ENCODE data around the gene GPR158.
"Not testable (repeated sequence)": the region's sequence is repeated elsewhere in the genome, so short reads cannot be mapped to it uniquely, and the experiment has no call there.

GPR158 gene

GRCh38 chr10:25280076-25280475, 105.3 kb downstream of the GPR158 start:
- H3K36me3 ChIP-seq (ENCODE audit: control insufficient read depth, insufficient read depth, low read length), result no peaks in the 10 kb centered on the region
- no peaks in the 10 kb centered on the region for H3K4me1 ChIP-seq (ENCODE audit: control insufficient read depth, insufficient read depth, low read length)
- H3K9me3 ChIP-seq (ENCODE audit: control insufficient read depth, low read length), result no peaks in the 10 kb centered on the region
- H3K4me3 ChIP-seq (ENCODE audit: low read length), result no peak overlapping the region
- no peaks in the 10 kb centered on the region for H3K27me3 ChIP-seq (ENCODE audit: control insufficient read depth, insufficient read depth, low read length)
- H3K9ac ChIP-seq (ENCODE audit: low read length), result no peak overlapping the region

- no peak overlapping the region for H3K9ac ChIP-seq (ENCODE audit: low read length)
- H3K36me3 ChIP-seq (ENCODE audit: control insufficient read depth, insufficient read depth, low read length), result no peaks in the 10 kb centered on the region
- no peaks in the 10 kb centered on the region for H3K9me3 ChIP-seq (ENCODE audit: control insufficient read depth, low read length)
- H3K4me1 ChIP-seq (ENCODE audit: control insufficient read depth, insufficient read depth, low read length), result no peaks in the 10 kb centered on the region
- H3K27me3 ChIP-seq (ENCODE audit: control insufficient read depth, insufficient read depth, low read length), result no peaks in the 10 kb centered on the region
- H3K4me3 ChIP-seq (ENCODE audit: low read length), result no peak overlapping the region
These were observed 105.8 kb downstream of the GPR158 start for GRCh38 chr10:25280573-25280972.

- no peaks in the 10 kb centered on the region for H3K4me1 ChIP-seq (ENCODE audit: control insufficient read depth, insufficient read depth, low read length)
- no peak overlapping the region for H3K9ac ChIP-seq (ENCODE audit: low read length)
- no peaks in the 10 kb centered on the region for H3K36me3 ChIP-seq (ENCODE audit: control insufficient read depth, insufficient read depth, low read length)
- H3K4me3 ChIP-seq (ENCODE audit: low read length), result no peak overlapping the region
- no peaks in the 10 kb centered on the region for H3K27me3 ChIP-seq (ENCODE audit: control insufficient read depth, insufficient read depth, low read length)
- H3K9me3 ChIP-seq (ENCODE audit: control insufficient read depth, low read length), result no peaks in the 10 kb centered on the region
These were observed 111.0 kb downstream of the GPR158 start for GRCh38 chr10:25285809-25286208.

- H3K4me1 ChIP-seq (ENCODE audit: control insufficient read depth, insufficient read depth, low read length), result no peaks in the 10 kb centered on the region
- H3K27me3 ChIP-seq (ENCODE audit: control insufficient read depth, insufficient read depth, low read length), result no peaks in the 10 kb centered on the region
- H3K9me3 ChIP-seq (ENCODE audit: control insufficient read depth, low read length), result no peaks in the 10 kb centered on the region
- H3K4me3 ChIP-seq (ENCODE audit: low read length), result no peak overlapping the region
- no peaks in the 10 kb centered on the region for H3K36me3 ChIP-seq (ENCODE audit: control insufficient read depth, insufficient read depth, low read length)
- H3K9ac ChIP-seq (ENCODE audit: low read length), result no peak overlapping the region
These were observed 113.4 kb downstream of the GPR158 start for GRCh38 chr10:25288181-25288580.

- Histone ChIP-seq H3K4me3 (ENCODE audit: low read length) (no peak overlapping the region), H3K9me3 (ENCODE audit: control insufficient read depth, low read length) (no peaks in the 10 kb centered on the region), H3K9ac (ENCODE audit: low read length) (no peak overlapping the region), H3K4me1 (ENCODE audit: control insufficient read depth, insufficient read depth, low read length) (no peaks in the 10 kb centered on the region), H3K27me3 (ENCODE audit: control insufficient read depth, insufficient read depth, low read length) (no peaks in the 10 kb centered on the region), H3K36me3 (ENCODE audit: control insufficient read depth, insufficient read depth, low read length) (no peaks in the 10 kb centered on the region)
These were observed 119.5 kb downstream of the GPR158 start for GRCh38 chr10:25294032-25294926.

GRCh38 chr10:25296324-25296723, 121.5 kb downstream of the GPR158 start:
- H3K4me3 ChIP-seq (ENCODE audit: low read length), result no peak overlapping the region
- H3K9ac ChIP-seq (ENCODE audit: low read length), result no peak overlapping the region
- H3K9me3 ChIP-seq (ENCODE audit: control insufficient read depth, low read length), result no peaks in the 10 kb centered on the region
- no peaks in the 10 kb centered on the region for H3K36me3 ChIP-seq (ENCODE audit: control insufficient read depth, insufficient read depth, low read length)
- no peaks in the 10 kb centered on the region for H3K4me1 ChIP-seq (ENCODE audit: control insufficient read depth, insufficient read depth, low read length)
- H3K27me3 ChIP-seq (ENCODE audit: control insufficient read depth, insufficient read depth, low read length), result no peaks in the 10 kb centered on the region

GRCh38 chr10:25297466-25297865, 122.7 kb downstream of the GPR158 start:
- no peaks in the 10 kb centered on the region for H3K9me3 ChIP-seq (ENCODE audit: control insufficient read depth, low read length)
- H3K27me3 ChIP-seq (ENCODE audit: control insufficient read depth, insufficient read depth, low read length), result no peaks in the 10 kb centered on the region
- H3K36me3 ChIP-seq (ENCODE audit: control insufficient read depth, insufficient read depth, low read length), result no peaks in the 10 kb centered on the region
- H3K4me3 ChIP-seq (ENCODE audit: low read length), result no peak overlapping the region
- H3K4me1 ChIP-seq (ENCODE audit: control insufficient read depth, insufficient read depth, low read length), result no peaks in the 10 kb centered on the region
- H3K9ac ChIP-seq (ENCODE audit: low read length), result no peak overlapping the region

GRCh38 chr10:25300073-25300472, 125.3 kb downstream of the GPR158 start:
- H3K4me1 ChIP-seq (ENCODE audit: control insufficient read depth, insufficient read depth, low read length), result no peaks in the 10 kb centered on the region
- H3K9me3 ChIP-seq (ENCODE audit: control insufficient read depth, low read length), result no peaks in the 10 kb centered on the region
- H3K27me3 ChIP-seq (ENCODE audit: control insufficient read depth, insufficient read depth, low read length), result no peaks in the 10 kb centered on the region
- H3K9ac ChIP-seq (ENCODE audit: low read length), result no peak overlapping the region
- H3K36me3 ChIP-seq (ENCODE audit: control insufficient read depth, insufficient read depth, low read length), result no peaks in the 10 kb centered on the region
- no peak overlapping the region for H3K4me3 ChIP-seq (ENCODE audit: low read length)

GRCh38 chr10:25304606-25305005, 129.8 kb downstream of the GPR158 start:
- Histone ChIP-seq H3K9me3 (ENCODE audit: control insufficient read depth, low read length) (no peaks in the 10 kb centered on the region), H3K9ac (ENCODE audit: low read length) (no peak overlapping the region), H3K27me3 (ENCODE audit: control insufficient read depth, insufficient read depth, low read length) (no peaks in the 10 kb centered on the region), H3K36me3 (ENCODE audit: control insufficient read depth, insufficient read depth, low read length) (no peaks in the 10 kb centered on the region), H3K4me3 (ENCODE audit: low read length) (no peak overlapping the region), H3K4me1 (ENCODE audit: control insufficient read depth, insufficient read depth, low read length) (no peaks in the 10 kb centered on the region)

GRCh38 chr10:25306386-25306785, 131.6 kb downstream of the GPR158 start:
- Histone ChIP-seq H3K36me3 (ENCODE audit: control insufficient read depth, insufficient read depth, low read length) (no peaks in the 10 kb centered on the region), H3K9ac (ENCODE audit: low read length) (no peak overlapping the region), H3K27me3 (ENCODE audit: control insufficient read depth, insufficient read depth, low read length) (no peaks in the 10 kb centered on the region), H3K4me1 (ENCODE audit: control insufficient read depth, insufficient read depth, low read length) (no peaks in the 10 kb centered on the region), H3K4me3 (ENCODE audit: low read length) (no peak overlapping the region), H3K9me3 (ENCODE audit: control insufficient read depth, low read length) (no peaks in the 10 kb centered on the region)

GRCh38 chr10:25308278-25308677, 133.5 kb downstream of the GPR158 start:
- Histone ChIP-seq H3K4me3 (ENCODE audit: low read length) (no peak overlapping the region), H3K9me3 (ENCODE audit: control insufficient read depth, low read length) (no peaks in the 10 kb centered on the region), H3K4me1 (ENCODE audit: control insufficient read depth, insufficient read depth, low read length) (no peaks in the 10 kb centered on the region), H3K27me3 (ENCODE audit: control insufficient read depth, insufficient read depth, low read length) (no peaks in the 10 kb centered on the region), H3K9ac (ENCODE audit: low read length) (no peak overlapping the region), H3K36me3 (ENCODE audit: control insufficient read depth, insufficient read depth, low read length) (no peaks in the 10 kb centered on the region)

GRCh38 chr10:25317596-25318211, 142.9 kb downstream of the GPR158 start:
- not testable (repeated sequence) for H3K9ac ChIP-seq (ENCODE audit: low read length); H3K4me3 ChIP-seq (ENCODE audit: low read length); H3K4me1 ChIP-seq (ENCODE audit: control insufficient read depth, insufficient read depth, low read length); H3K36me3 ChIP-seq (ENCODE audit: control insufficient read depth, insufficient read depth, low read length); H3K9me3 ChIP-seq (ENCODE audit: control insufficient read depth, low read length); H3K27me3 ChIP-seq (ENCODE audit: control insufficient read depth, insufficient read depth, low read length)

Data from mucosa of stomach (tissue), 1 donor.